DMS79 treated with DMSO at 0.1 percent for 48 hours (cell line): ENCODE results near the gene TGFBRAP1.
"Not testable (repeated sequence)": the region's sequence is repeated elsewhere in the genome, so short reads cannot be mapped to it uniquely, and the experiment has no call there.

ENCODE experiments used
- DNase-seq: peaks from one replicate; lab custom pipeline; 2025; lab: John Stamatoyannopoulos, UW

TGFBRAP1 gene

DNA sequence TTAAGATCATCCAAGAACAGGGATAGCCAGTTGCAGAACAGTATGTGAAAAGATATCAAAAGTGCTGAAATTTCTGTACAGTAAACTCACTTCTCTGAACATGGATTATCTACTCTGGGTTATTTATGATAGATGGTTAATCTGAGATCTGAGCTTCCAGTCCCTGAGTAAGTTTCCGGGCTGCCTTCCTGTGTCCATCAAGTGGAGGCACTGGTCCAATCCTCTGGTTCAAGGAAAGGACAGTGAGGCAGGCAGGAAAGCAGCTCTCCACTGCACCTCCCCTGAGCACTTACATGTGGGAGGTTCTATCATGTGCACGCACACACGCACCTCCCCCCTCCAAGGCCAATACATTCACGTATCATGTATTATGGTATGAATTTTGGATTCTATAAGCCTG, 55.5 kb downstream of the TGFBRAP1 start:
- DNase-seq: no peak

DNA sequence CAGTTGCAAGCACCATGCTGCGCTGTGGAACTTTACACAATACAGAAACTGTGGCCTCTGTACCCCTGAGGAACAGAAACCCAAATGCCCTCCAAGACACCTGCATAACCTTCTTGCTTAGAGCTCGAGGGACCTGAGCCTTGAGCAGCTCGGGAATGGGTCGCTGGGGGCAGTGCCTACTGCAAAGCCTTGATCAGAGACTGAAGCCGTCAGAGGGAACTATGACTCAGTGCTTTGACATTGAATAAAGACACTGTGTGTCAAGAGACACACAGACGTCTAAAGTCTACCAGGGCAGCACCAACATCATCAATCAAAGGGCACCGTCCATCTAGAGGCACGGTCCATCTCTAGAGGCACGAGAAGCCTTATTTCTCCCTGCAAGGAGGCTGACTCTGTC, 57.4 kb downstream of the TGFBRAP1 start:
- no peak for DNase-seq

DNA sequence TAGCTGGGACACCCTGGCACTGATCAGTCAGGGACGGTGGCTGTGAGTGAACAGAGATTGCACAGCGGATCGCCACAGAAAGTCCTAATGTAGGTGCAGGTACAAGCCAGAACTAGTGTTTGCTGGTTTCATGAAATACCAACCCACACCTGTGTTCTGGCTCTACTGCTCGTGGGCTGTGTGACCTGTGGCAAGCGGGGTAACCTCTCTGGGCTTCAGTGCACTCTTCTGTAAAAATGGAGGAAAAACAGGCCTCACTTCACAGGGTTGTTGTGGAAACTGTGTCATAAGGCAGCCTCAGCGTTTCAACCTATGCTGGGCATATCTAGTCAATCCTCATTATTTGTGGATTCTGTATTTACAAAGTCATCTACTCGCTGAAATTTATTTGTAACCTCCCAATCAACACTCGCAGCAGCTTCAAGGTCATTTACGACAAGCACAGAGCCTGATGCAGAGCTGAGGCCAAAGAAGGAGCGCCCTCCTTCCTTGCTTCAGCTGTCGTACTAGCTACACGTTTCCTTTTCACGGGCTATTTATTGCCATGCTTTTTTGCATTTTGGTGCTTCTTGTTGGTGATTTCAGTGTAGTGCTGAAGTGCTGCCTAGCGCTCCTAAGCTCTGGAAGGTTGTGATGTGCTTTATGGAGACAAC, 58.0 kb downstream of the TGFBRAP1 start:
- no peak for DNase-seq

DNA sequence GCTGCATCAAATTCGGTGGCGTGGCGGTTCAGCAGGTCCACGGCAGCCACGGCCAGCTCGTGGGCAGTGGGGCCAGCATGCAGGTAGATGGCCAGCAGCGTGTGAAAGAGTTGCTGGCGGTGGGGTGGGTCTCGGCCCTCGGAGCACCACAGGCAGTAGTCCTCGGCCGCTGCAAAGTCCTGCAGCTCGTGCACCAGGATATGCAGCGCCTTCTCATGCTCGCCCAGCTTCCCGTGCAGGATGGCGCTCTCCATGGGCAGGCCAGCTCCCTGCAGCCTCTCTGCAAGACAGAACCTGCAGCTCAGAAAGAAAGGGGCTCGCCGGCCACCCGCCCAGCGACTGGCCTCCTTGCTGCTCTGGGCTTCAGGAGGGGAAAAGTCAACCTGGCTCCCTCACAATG, 60.1 kb downstream of the TGFBRAP1 start:
- DNase-seq: no peak

DNA sequence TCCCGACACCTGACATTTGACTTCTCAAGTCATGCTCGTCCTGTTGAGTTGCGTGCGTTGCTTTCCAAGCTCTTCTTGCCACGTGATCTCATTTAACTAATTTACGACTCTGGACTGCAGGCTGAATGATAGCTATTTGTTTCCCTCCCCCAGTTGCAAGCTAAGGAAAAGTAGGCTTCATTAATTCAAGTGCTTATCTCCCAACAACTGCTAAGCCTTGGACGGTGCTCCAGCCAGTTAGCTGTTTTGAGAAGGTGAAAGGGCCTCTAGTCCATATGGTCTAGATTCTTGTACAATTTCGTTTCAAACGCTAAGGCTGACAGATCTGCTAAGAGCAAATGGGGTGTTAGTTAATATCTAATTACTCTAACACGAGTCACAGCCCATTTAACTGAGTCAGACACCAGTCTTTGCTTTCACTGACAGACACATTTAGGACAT, 66.9 kb downstream of the TGFBRAP1 start:
- DNase-seq: no peak

DNA sequence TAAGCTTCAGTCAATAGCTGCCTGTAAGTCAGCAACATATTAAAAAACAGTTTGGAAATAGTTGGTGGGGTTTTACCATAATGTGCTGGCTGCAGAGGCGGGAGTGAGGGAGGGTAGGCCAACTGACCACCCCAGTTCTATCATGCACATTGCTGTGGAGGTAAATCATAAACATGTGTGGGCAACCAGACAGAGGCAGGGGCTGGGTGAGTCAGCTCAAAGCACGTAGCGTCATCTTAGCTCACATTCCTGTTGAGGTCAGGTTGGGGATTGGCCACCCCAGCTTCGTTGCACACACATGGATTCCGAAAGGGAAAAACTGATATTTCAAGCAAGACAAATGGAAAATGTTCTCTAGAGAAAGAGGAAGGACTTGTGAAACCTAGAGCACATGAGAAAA, 68.5 kb downstream of the TGFBRAP1 start:
- no peak for DNase-seq

DNA sequence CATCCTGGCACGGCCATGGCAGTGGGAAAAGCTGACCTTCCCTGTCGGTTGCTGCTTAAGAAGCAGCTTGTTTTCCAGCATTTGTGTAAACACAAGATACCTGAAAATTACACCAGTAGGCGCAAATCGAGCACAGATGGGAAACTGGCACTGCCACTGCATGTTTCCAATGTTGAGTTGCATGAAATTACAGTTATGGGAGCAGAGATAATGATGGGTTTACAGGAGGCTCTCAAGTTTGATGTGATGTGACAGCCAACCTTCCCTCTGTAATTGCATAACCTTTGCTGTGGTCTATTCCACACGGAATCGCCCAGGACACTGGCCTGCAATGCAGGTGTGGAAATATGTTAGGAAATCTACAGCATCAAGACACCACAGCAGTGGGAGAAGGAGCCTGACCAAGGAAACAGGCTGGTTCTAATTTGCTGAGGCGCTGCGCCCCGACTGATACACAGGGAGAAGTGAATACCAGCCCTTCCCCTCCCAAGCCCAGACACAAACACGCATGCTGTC, 70.6 kb downstream of the TGFBRAP1 start:
- DNase-seq: no peak

DNA sequence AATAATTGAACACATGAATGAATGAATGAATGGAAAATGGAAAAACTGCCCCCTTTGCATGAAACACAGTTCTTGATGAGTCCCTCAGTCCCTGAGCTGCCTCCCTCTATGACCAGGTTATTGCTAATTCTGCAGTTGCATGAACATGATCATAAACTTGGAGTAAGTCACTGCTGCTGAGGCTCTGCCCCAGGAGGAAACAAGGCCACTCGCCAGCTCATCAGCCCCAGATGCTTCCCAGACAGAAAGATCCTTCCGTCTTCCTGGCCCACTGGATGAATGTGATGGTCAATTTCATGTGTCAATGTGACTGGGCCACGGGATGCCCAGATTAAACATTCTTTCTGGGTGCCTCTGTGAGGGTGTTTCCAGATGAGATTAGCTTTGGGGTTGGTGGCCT, 71.6 kb downstream of the TGFBRAP1 start:
- no peak for DNase-seq

DNA sequence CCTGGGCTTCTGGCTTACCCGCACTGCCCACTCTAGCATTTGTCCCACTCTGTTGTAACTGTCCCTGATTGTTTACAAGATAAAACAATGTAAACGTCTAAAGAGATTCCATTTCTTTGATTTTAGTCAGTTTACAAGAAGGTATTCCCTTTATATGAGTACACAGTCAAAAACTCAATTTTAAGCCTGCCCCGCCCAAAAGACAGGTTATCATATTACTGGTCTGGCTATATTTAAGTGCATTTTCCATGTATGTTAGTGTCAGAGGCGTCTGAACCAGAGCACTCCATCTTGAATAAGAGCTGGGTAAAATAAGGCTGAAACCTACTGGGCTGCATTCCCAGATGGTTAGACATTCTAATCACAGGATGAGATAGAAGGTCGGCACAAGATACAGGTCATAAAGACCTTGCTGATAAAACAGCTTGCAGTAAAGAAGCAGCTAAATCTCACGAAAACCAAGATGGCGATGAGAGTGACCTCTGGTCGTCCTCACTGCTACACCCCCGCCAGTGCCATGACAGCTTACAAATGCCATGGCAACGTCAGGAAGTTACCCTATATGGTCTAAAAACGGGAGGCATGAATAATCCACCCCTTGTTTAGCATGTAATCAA, 73.0 kb downstream of the TGFBRAP1 start:
- DNase-seq: no peak

DNA sequence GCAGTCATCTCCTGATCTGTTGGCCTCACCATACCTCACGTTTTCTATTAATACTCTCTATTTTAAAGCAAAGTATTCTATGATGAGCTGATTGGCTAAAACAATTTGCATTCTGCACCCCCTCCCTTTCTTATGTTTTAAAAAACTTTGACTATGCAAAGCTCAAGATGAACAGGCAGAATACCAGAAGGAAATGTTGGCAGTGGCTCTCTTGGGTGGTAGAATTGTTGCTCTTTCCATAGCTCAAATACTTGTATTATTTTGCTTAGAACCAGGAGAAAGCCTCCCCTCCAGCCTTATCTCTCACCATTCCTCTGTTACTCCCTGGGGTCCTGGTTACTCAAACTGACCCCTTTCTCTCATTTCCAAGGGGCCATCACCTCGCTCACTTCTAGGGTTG, 73.6 kb downstream of the TGFBRAP1 start:
- DNase-seq: no peak

DNA sequence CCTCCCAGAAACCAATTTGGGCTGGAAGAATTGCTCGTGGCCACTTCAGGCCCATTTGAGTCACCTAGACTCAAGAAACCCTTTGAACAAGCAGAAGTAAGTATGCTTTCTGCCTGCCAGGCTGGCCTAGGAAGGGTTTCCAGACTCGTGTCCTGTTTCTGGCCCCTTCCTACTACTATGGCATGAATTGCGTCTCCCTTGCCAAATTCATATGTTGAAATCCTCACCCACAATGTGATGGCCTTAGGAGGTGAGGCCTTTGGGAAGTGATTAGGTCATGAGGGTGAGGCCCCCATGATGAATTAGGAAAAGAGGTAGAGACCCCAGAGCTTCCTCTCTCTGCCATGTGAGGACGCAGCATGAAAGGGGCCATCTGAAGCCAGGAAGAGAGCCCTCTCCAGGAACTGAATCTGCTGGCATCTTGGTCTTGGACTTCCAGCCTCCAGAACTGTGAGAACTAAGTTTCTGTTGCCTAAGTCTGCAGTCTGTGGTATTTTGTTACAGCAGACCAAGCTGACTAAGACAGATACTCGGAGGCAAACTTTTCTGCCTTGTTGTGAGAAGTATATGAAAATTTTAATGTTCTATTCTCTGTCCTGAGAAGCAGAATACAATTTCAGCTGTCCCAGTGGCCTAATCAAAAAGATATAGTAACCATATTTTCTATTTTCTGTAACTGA, 74.9 kb downstream of the TGFBRAP1 start:
- DNase-seq: no peak

DNA sequence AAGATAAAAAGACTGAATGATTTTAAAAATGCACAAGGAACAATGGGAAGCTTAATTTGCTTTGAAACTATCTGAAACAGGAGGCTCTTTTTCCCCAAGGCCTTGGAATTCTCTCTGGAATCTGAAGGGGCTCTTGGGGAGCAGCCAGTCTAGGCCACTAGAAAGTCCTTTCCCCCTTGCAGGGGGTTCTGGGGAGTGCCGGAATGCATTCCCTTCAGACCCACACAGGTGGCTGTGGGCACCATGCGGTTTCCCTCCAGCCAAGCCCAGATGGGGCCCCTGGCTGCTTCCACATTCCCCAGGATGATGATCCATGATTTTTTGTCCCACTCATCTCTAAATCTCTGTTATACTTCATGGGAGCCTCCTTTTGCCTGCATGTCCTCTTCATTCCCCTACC, 77.3 kb downstream of the TGFBRAP1 start:
- DNase-seq: no peak

DNA sequence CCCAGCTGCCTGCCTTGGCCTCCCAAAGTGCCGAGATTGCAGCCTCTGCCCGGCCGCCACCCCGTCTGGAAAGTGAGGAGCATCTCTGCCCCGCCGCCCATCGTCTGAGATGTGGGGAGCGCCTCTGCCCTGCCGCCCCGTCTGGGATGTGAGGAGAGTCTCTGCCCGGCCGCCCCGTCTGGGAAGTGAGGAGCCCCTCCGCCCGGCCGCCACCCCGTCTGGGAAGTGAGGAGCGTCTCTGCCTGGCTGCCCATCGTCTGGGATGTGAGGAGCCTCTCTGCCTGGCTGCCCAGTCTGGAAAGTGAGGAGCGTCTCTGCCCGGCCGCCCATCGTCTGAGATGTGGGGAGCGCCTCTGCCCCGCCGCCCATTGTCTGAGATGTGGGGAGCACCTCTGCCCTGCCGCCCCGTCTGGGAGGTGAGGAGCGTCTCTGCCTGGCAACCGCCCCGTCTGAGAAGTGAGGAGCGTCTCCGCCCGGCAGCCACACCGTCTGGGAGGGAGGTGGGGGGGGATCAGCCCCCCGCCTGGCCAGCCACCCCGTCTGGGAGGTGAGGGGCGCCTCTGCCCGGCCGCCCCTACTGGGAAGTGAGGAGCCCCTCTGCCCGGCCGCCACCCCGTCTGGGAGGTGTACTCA, 78.4 kb downstream of the TGFBRAP1 start:
- not testable (repeated sequence) for DNase-seq

DNA sequence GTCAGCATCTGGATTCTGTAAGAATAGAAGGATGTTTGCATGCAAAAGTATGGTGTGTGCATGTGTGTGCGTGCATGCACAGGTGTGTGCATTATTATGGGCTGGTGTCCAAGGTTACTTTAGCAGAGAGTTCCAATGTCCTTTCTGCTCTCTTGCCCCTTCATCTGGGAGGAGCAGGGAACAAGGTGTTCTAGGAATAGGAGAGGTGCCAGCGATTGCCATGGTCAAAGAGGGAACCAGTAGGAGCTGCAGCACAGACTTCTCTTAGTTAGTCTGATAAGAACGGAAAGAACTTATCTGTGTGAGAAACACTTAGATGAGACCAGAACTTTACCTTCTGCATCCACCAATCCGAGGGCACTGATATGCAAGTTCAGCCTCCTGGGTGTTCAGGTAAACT, 79.6 kb downstream of the TGFBRAP1 start:
- no peak for DNase-seq

DNA sequence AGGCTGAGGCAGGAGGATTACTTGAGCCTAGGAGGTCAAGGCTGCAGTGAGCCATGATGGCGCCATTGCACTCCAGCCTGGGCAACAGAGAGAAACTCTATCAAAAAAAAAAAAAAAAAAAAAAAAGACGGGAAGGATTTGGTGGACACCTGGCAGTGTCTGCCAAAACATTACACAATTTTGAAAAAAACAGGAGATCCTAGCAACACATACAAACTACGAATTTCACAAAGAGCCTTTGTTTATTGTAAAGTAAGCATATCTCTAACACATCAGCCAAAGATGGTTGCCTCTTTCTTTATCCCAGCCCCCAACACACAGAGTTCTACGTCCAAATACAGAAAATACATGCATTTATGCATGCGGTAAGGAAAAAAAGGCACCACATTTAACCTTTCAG, 80.4 kb downstream of the TGFBRAP1 start:
- DNase-seq: no peak

DNA sequence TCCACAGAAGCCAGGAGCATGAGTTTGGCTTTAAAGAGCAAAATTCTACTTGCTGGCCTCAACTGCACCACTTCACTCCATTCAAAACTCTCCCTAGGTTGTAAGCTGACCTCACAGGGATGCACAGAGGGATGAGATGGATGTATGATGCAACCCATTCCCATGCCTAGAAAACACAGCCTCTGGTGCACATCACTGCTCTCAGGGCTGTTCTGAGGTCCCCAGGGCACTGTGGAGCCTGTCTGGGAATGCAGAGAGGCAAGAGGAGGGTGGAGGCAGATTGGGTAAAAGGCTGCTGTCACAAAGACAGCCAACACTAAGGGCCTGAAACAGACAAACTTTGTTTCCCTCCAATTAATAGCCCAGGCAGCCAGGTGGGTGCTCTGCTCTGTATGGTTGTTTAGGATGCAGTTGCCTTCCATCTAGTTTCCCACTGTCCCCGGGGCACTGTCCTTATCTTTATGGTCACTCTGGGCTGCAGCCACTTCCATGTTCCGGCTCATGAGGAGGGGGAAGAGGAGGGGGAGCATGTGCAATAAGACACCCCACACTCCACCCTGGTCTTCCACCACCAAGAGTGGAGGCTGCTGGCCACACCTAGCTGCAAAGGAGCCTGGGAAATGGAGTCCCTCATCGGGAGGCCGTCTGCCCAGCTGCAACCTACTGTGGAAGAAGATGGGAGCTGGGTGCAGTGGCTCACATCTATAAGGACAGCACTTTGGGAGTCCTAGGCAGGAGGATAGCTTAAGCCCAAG, 81.0 kb downstream of the TGFBRAP1 start:
- DNase-seq: no peak

DNA sequence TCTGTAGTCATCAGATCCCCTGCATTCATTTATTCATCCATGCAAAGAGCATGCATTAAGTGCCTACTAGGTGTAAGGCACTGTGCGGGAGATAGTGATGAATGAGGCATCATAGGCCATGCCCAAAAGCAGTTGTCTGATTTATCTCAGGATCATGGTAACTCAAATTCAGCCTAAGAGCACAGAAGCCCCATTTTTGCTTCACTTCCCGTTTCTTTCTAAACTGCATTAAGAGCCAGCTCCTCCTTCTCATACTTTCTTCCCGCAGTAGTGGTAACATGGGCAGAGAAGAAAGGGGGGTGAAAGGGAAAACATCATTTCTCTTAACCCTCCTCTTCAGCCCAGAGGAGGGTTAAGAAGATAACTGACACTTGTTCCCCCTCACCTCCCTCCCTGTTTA, 85.1 kb downstream of the TGFBRAP1 start:
- DNase-seq: no peak

DNA sequence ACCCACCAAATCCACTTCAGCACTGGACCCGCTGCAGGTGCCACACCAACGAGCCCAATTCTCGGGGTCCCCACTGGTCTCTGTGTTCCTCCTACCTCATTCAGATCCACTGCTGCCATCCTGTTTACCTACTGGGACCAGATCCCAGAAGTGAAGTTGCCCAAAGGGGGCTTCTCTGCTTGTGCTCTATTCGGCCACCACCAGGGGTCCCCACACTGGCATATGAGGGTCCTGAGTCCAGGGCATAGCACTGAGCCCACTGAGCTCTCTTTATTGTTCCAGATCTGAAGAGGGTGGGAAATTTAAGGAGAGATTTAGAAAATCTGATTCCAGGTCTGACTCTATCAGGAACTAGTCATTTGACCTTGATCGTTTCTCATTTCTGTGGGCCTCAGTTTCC, 85.6 kb downstream of the TGFBRAP1 start:
- no peak for DNase-seq

DNA sequence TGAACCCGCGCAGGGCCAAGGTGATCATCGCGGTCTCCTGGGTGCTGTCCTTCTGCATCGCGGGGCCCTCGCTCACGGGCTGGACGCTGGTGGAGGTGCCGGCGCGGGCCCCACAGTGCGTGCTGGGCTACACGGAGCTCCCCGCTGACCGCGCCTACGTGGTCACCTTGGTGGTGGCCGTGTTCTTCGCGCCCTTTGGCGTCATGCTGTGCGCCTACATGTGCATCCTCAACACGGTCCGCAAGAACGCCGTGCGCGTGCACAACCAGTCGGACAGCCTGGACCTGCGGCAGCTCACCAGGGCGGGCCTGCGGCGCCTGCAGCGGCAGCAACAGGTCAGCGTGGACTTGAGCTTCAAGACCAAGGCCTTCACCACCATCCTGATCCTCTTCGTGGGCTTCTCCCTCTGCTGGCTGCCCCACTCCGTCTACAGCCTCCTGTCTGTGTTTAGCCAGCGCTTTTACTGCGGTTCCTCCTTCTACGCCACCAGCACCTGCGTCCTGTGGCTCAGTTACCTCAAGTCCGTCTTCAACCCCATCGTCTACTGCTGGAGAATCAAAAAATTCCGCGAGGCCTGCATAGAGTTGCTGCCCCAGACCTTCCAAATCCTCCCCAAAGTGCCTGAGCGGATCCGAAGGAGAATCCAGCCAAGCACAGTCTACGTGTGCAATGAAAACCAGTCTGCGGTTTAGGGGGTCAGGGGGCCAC, 87.1 kb downstream of the TGFBRAP1 start:
- no peak for DNase-seq

DNA sequence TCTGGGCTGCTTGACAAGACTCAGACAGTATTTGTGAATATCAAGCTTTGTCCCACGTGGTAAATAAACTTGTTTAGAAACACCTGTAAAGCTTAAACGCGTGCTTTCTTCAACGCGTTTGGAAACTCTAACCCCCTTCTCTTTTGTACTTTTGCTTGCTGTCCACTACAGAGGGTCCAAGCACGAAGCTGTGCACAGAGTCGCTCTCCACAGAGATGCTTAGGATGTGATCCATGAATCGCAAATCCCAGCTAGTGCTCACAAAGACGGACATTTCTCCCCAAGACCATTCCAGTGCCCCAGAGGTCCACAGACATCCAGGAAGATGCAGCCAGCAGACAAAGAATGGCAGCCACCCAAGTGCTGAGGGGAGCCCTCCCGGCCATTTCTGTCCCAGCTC, 88.1 kb downstream of the TGFBRAP1 start, which contains the start of gene GPR45:
Gene GPR45 (plus strand): TSS at position 301 of the 400 bp plus-strand sequence. CDS start 116 bp downstream, outside the sequence.
- no peak for DNase-seq

DNA sequence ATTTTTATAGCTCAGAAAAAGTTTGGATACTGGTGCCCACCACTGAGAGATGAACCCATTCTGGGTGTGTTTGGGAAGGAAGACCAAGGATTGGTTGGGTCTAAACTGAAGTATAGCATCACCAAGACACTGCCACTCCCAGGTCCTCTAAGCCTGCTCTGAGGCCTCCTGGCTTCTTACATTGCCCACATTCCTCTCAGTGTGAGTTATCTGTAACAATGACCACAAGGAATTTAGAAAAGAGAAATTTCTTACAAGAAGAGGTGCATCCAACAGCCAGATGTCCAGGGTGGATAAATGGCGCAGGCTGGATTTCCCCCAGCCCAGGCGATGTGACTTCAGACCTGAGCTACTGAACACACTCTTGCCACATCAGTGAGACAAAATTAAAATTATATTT, 89.6 kb downstream of the TGFBRAP1 start:
- no peak for DNase-seq
